ENCODE data around the gene SERGEF.
A peak's percentile ranks its signal among the peaks of the same experiment; 100 is the strongest.

The SERGEF gene

DNA sequence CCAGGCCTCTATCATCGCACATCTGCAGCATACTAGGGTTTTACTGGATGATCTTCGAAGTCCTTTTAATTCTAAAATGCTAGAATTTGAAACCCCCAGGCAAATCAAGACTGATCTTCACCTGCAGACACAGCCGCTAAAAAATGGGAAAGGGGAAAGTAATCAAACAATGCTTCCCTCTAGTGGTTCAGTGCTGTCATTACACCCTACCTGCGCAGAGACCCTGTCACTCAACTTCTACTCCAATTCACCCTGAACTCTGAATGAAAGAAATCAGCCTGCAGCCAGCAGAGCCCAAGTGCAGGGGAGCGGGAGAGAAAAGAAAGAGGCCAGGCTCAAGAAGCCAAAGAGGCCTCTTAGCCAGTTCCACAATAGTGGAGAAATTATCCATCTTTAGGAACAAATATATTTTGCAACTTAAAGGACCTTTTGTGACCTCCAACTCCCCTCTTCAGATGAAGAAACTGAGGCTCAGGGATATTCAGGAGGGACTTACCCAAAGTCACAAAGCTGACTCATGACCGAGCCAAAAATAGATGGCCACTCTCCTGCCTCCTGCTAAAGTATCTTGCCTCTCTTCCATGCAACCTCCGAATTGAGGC is 33.0 kb downstream of the SERGEF start:
- no peak overlapping the region for H3K4me3 ChIP-seq (ENCODE audit: low read length)
- no peaks in the 10 kb centered on the region for H3K79me2 ChIP-seq (ENCODE audit: low read length)
- TF ChIP-seq EZH2 (optimal IDR thresholded peaks at IDR 0.05; ENCODE audit: low read depth, low read length) (no peak), EZH2phosphoT487 (IDR thresholded peaks at IDR 0.05; ENCODE audit: low read length) (no peak)
- TF ChIP-seq, protein P1, sequence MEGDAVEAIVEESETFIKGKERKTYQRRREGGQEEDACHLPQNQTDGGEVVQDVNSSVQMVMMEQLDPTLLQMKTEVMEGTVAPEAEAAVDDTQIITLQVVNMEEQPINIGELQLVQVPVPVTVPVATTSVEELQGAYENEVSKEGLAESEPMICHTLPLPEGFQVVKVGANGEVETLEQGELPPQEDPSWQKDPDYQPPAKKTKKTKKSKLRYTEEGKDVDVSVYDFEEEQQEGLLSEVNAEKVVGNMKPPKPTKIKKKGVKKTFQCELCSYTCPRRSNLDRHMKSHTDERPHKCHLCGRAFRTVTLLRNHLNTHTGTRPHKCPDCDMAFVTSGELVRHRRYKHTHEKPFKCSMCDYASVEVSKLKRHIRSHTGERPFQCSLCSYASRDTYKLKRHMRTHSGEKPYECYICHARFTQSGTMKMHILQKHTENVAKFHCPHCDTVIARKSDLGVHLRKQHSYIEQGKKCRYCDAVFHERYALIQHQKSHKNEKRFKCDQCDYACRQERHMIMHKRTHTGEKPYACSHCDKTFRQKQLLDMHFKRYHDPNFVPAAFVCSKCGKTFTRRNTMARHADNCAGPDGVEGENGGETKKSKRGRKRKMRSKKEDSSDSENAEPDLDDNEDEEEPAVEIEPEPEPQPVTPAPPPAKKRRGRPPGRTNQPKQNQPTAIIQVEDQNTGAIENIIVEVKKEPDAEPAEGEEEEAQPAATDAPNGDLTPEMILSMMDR (IDR thresholded peaks at IDR 0.05; ENCODE audit: low read length) = peak; percentile 93
- no peak overlapping the region for H3K4me2 ChIP-seq (ENCODE audit: low read depth, low read length)
- no peaks in the 10 kb centered on the region for H3K9me3 ChIP-seq (replicated peaks; ENCODE audit: insufficient read depth, low read length)
- no peaks in the 10 kb centered on the region for H3K9me2 ChIP-seq (replicated peaks; ENCODE audit: insufficient read depth, low read length)
- H4K20me1 ChIP-seq (ENCODE audit: insufficient read depth, low read length) = no peaks in the 10 kb centered on the region
- H3K27me3 ChIP-seq (replicated peaks; ENCODE audit: insufficient read depth, low read length) = no peaks in the 10 kb centered on the region
- no peaks in the 10 kb centered on the region for H3F3A ChIP-seq (ENCODE audit: insufficient read depth, low read length)
- H2AFZ ChIP-seq (ENCODE audit: low read length) = no peak overlapping the region
- peak; percentile 36 for DNase-seq
- H3K4me1 ChIP-seq (ENCODE audit: low read length) = no peaks in the 10 kb centered on the region
- no peaks in the 10 kb centered on the region for H3K36me3 ChIP-seq (replicated peaks; ENCODE audit: insufficient read depth, low read length)
- H3K27ac ChIP-seq (ENCODE audit: low read length) = no peak overlapping the region
- H3K9ac ChIP-seq (ENCODE audit: low read length) = no peak overlapping the region

DNA sequence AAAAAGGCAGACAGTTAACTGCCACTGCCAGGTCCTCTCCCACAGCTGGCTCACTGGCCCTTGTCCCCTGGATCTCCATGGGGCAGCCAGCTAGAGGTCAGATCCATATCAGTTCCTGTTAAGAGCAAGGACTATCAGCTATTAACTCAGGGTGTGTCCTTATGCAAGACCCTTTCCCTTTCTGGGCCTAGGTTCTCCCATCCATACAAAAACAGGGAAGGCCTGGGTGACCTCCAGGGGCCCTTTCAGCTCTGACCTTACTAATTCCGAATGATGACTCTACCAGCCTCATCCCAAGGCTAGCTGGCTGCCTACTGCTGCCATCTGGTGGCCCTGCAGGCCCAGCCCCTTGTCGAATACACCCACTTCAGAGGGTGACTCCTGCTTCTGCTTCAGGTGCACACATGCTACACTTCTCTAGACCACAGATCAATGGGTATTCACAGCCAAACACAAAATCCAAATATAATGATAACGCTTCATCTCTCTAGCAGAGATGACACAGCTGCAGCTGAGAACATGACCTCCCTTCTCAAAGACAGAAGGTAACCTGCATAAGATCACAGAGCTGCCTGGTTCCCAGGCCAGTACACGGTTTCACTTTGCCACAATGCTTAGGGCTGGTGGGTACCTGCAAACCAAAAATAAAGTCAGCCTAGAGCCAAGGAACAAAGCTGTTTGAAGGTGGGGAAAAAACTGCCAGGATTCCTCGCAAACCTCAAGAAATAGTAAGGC is 34.1 kb downstream of the SERGEF start:
- Histone ChIP-seq H4K20me1 (ENCODE audit: insufficient read depth, low read length) (no peaks in the 10 kb centered on the region), H3K27me3 (replicated peaks; ENCODE audit: insufficient read depth, low read length) (no peaks in the 10 kb centered on the region), H2AFZ (ENCODE audit: low read length) (no peak overlapping the region), H3K4me2 (ENCODE audit: low read depth, low read length) (no peak overlapping the region), H3K9me3 (replicated peaks; ENCODE audit: insufficient read depth, low read length) (no peaks in the 10 kb centered on the region), H3K4me3 (ENCODE audit: low read length) (no peak overlapping the region), H3K27ac (ENCODE audit: low read length) (no peak overlapping the region), H3K36me3 (replicated peaks; ENCODE audit: insufficient read depth, low read length) (no peaks in the 10 kb centered on the region), H3K9ac (ENCODE audit: low read length) (no peak overlapping the region), H3K9me2 (replicated peaks; ENCODE audit: insufficient read depth, low read length) (no peaks in the 10 kb centered on the region), H3F3A (ENCODE audit: insufficient read depth, low read length) (no peaks in the 10 kb centered on the region), H3K4me1 (ENCODE audit: low read length) (no peaks in the 10 kb centered on the region), H3K79me2 (ENCODE audit: low read length) (no peaks in the 10 kb centered on the region)
- TF ChIP-seq, protein P1 (IDR thresholded peaks at IDR 0.05; ENCODE audit: low read length) = peak; percentile 76
- TF ChIP-seq EZH2phosphoT487 (IDR thresholded peaks at IDR 0.05; ENCODE audit: low read length) = no peak
- DNase-seq = peak; percentile 36

DNA sequence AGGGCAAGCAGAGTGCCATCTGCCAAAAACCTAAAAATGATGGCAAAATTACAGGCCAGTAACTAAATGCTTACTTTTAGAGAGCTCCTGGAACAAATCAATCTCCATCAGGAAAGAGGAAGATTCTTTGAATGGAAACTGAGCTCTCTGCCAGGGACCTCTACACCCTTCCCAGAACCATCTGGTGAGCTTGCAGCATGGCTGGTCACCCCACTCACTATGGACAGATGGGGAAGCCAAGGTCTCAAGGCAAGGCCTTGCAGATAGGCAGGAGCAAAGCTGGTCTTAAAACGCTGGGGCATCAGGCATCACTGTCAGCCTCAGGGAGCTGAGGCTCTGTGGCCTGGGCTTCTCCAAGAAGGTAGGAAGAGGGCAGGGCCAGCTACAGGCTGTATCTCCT is 36.2 kb downstream of the SERGEF start:
- no peak for DNase-seq
- no peaks in the 10 kb centered on the region for H3K4me1 ChIP-seq (ENCODE audit: low read length)
- no peak overlapping the region for H3K9ac ChIP-seq (ENCODE audit: low read length)
- H3K36me3 ChIP-seq (replicated peaks; ENCODE audit: insufficient read depth, low read length) = no peaks in the 10 kb centered on the region
- H3F3A ChIP-seq (ENCODE audit: insufficient read depth, low read length) = no peaks in the 10 kb centered on the region
- H3K27me3 ChIP-seq (replicated peaks; ENCODE audit: insufficient read depth, low read length) = no peaks in the 10 kb centered on the region
- H3K4me2 ChIP-seq (ENCODE audit: low read depth, low read length) = no peak overlapping the region
- no peak overlapping the region for H3K4me3 ChIP-seq (ENCODE audit: low read length)
- H3K9me3 ChIP-seq (replicated peaks; ENCODE audit: insufficient read depth, low read length) = no peaks in the 10 kb centered on the region
- no peak overlapping the region for H2AFZ ChIP-seq (ENCODE audit: low read length)
- no peaks in the 10 kb centered on the region for H4K20me1 ChIP-seq (ENCODE audit: insufficient read depth, low read length)
- no peak overlapping the region for H3K27ac ChIP-seq (ENCODE audit: low read length)
- TF ChIP-seq, protein P1 (IDR thresholded peaks at IDR 0.05; ENCODE audit: low read length) = no peak
- TF ChIP-seq EZH2phosphoT487 (IDR thresholded peaks at IDR 0.05; ENCODE audit: low read length) (no peak), EZH2 (optimal IDR thresholded peaks at IDR 0.05; ENCODE audit: low read depth, low read length) (no peak)
- no peaks in the 10 kb centered on the region for H3K79me2 ChIP-seq (ENCODE audit: low read length)
- no peaks in the 10 kb centered on the region for H3K9me2 ChIP-seq (replicated peaks; ENCODE audit: insufficient read depth, low read length)
